Stimulated activated CD4-positive, alpha-beta T cell treated with anti-CD3 and anti-CD28 coated beads, Interleukin-1b, Interleukin-23, amount 100 ng/mL, for 1 hour (primary cell): Measurements from ENCODE around the gene GMDS.

ENCODE experiments used
- DNase-seq, 2 donors: peaks; one replicate each; pipeline ENCODE4 v3.0.0-alpha.2; 2020; ENCODE audit warnings: low read depth in 2 of 2

GMDS gene

DNA sequence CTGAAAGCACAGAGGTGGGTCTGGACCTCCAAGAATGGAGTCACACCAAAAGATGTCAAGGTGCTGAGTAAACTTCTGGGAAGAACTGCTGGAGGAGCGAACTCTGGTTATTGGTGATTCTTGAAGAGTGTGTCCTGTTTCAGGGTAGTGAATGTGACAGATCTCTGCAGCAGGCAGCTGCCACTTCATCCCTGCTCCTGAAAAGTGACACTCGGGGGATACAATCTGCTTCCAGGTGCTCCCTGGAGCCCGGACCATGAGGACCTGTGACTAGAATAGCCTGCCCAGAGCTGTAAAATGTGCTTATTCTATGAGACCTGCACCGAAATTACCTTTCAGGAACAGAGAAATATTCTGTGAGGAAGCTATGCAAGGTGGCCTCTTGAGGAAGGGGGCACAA lies 444.6 kb downstream of the GMDS start:
- no peak for DNase-seq

DNA sequence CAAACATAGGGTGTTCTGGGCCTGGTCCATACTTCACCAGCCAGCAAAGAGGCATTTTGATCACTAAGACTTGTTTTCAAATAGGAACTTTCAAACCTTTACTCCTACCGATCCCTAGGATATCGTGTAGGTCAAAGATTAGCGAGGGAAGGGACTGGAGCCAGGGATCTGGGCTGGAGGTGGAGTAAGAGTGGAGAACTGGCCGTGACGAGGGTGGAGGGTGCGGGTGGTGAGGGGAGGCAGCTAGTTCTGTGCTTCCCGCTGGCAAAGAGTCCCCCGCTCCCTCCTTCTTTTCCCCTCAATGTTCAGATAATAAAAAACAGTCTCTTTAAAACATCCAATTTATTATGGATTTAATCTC lies 446.5 kb downstream of the GMDS start:
- no peak for DNase-seq

DNA sequence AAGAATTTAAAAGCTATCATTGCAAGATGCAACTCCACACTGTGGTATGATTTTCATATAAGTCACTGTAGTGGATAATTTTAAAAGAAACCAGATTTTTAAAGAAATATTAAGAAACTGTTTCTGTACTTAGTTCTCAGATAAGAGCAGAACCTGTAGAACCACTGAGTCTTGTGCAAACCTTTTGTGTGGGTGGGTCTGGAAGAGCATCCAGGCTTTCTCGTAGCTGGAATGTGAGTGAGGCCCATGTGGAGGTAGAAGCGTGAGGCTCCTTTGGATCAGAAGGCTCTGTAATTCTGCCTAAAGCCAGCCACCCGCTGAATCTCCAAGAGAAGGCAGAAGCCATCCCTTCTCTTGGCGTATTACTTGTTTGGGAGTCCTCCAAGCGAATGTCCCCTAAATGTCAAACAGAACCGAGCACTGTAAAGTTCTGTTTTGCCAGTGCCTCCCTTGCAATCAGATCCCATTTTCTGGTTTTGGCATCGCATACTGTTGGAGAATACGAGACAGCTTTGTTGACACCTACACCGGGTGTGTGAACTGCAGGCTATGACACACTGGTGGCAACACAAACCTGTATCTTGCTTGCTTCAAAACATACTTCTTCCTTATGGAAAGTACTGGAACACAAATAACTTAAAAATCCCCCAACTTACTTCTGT lies 447.0 kb downstream of the GMDS start:
- DNase-seq, result no peak

DNA sequence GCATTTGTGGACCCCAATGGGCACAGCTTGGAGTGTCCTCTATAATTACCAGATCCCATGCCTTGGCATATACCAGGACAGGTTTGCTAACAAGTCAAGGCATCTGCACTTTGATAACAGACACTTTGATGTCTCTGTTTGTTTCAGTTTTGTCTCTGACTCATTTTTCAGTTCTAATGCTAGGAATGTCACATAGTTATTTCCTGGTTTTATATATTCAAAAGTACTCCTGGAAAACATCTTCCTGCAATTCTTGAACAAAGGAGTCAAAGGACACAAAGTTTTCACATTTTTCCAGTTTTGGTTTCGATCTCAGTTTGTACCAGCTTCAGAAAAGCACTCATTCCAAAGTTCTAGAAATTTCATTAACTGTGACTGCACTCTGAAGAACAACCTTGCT lies 447.6 kb downstream of the GMDS start:
- no peak for DNase-seq

- DNase-seq, result no peak
These were observed 448.5 kb downstream of the GMDS start for GRCh38 chr6:1796706-1797529.

DNA sequence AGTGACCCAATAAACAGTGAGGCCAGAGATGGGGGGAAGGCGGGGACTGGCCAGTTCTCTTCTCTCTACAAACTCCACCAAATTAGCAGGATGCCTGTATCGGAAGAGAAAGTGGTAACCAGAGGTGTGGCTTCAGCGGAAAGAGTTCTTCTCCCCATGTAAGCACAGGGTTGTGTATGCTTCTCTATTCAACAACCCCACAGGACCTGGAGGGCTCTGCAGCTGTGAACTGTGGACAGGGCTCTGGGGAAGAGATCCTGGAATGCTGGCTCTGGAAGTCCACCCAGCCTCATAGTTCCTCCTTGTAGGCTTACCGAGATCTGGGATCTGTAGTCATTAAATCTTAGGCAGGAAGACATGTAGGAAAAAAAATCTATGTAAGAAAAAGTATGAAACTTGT lies 449.5 kb downstream of the GMDS start:
- DNase-seq, result no peak

DNA sequence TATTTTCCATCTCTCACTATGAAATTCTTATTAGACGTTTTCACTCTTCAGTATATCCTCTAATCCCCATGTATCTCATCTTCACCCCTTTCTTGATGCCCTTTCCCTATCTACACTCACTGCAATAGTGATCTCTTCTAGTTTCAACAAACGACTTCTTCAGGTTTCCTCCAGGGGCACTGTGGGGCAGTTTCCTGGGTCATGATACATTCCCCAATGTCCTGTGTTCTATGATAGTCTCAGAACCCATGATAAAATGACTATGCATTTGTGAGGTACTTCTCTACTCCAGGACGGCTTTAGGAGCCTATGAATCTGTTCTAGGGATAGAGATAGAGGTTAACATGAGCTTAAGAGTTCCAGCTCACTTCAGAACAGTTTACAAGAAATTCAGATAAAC lies 452.4 kb downstream of the GMDS start:
- DNase-seq, result no peak

- no peak for DNase-seq
These were observed 454.7 kb downstream of the GMDS start for GRCh38 chr6:1790684-1791083.

DNA sequence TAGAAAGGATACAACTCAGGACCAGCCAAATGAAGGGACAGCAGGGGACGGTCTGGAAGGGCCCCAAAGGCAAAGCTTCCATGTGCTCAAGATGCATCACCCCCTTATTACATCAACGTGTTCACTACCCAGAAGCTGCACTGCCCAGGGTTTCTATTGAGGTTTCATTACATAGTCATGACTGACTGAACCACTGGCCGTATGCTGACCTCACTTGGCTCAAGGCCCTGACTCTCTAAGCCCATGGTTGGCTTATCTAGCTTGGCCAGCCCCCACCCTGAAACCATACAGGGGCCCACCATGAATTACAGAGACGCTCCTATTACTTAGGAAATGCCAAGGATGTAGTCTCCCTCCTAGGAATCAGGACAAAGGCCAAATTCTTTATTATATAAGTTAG lies 456.3 kb downstream of the GMDS start:
- no peak for DNase-seq

GRCh38 chr6:1787894-1788293 lies 457.5 kb downstream of the GMDS start:
- DNase-seq, result no peak

- no peak for DNase-seq
These were observed 458.7 kb downstream of the GMDS start for GRCh38 chr6:1786455-1787453.

DNA sequence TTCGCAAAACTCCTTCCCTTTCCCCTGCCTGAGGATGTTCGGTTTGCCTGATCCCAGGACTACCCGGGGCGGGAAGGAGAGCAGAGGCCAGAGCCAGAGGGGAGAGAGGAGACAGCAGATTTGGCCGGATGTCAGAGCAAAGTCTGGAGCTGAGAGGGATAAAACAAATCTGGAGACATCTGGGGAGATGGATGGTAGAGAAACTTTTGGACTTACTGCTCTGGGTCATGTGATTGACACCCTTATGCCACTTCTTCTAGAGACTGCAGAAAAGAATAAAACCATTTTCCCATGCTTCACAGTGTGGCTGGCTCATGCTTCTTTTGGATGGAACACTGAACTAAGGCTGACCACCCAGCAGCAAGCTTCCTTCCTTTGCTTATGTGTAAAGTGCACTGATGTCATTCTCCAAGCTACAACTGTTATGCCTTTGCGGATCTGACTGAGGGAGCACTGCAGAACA lies 461.0 kb downstream of the GMDS start:
- no peak for DNase-seq

GRCh38 chr6:1781817-1782184 lies 463.6 kb downstream of the GMDS start:
- DNase-seq, result no peak

DNA sequence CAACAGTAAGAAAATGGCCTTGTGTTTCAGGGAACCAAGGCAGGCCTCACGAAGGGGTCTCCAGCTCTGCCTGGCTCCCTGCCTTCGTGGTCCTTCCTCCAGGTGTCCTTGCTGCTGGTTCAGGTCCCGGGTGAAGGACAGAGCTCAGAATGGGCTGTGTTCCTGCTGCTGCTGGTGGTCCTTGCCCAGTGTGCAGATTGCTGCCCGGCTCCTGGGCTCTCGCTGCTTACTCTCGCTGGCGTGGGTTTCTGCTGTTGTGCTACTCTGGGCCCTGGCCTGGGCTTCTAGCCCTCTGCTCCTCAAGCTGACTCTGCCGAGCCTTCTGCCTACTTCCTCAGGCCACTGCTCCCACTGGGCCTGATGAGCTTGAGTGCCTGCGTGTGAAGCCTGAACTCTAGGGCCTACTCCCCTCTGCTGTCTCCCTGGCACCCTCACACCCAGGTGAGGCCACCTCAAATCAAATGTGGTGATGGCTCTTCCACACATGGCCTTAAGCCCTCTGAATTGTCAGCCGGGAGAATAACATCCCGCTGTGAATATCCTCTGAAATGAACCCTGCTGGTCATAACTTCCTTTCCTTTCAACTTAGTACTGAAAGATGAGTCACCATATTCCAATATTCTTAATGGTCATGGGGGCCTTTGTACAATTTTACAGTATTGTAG lies 464.1 kb downstream of the GMDS start:
- DNase-seq, result no peak

DNA sequence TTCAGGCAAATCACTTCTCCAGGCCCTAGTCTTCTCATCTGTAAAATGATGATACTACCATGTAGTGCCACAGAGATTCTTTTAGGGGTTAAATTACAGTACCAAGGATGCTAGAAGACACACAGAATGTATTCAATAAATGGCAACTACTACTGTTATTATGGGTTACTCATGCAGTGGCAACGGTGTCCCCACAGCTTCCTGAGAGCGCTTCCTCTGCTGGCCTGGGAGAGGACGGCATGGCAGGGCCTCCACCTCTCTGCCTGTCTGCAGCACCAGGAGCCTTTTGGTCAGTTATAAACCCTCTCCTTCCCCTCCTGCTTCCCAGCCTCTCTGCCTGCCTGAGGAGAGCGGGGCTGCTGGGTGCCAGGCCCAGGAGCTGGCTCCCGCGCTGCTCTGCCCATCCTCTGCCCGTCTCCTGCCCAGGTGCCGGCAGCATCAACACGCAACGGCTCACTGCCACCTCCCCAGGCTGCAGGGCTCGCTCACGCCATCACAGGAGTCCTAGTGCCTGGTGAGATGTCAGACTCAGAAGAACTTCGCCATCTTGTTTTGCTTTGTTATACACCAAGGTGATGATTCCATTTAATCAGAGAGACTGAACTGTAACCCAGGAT lies 465.0 kb downstream of the GMDS start:
- DNase-seq, result no peak

DNA sequence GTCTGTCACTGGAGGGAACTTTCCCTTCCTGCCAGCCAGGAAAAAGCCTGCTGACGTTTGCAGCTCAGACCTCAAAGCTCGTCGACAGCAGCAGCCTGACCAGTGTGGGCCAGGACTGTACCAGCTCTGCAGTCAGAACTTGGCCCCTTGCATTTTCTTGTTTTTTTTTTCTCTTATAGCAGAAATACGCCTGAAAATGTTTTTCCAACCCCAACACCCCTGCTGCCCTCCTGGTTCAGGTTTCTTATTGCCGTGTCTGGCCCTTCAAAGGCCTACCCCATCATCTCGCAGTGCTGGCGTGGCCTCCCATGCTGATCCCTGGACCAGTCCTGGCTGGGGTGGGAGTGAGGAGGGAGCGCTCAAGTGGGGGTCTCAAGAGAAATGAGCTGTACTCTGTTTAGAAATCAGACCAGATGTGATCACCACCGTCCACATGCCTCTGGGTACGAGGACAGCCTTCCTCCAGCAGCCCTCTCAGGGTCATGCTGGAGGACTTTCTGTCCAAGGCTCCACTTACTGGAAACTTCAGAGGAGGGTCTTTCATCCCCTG lies 466.6 kb downstream of the GMDS start:
- DNase-seq, result no peak

DNA sequence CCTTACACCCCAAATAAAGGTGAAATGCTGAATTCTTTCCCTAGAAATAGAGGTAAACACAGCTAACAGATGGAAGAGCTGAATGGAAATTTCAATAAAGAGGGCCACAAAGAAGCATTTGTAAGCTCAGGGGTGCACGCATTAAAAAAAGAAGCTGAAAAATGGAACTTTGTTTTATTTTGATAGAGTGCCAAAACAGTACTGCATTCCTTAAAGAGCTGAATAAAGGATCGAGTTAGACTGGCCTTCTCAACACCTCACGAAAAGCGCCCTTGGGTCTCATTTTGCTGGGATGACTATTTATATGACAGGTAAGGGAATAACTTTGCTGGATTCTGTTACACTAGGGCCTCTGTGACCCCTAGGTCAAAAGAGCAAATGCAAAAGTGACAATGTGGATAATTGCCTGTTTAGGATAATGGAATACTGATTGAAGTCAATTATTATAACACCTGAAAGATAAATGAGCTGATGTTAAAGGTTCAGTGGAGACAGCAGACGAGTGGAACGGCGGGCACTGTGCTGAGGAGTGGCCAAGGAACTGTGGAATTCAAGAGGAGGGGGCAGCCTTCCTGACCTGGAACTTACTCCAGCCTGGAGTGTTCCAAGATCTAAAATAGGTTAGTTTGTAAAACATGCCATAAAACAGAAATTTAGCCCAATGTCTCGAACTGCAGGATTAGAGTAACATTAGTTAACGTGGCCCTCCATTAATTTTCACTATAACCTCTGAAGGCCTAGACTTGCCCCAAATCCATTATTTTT lies 467.3 kb downstream of the GMDS start:
- no peak for DNase-seq

DNA sequence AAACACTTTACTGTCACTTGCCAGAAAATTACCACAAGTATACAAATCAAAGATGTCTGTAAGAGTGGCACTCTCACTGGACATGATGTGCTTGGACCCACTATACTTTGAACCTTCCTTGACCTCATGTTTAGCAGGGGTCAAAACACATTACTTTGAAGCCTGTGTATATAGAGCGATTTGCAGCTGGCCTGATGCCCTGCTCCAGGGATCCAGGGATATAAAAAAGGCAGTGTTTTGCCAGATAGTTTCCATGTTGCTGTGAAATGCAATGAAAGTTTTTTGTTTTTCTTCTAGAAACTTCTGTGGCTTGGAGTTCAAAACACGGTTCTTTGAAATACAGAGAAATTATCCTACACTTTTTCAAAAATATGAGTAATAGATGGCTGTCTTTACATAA lies 470.0 kb downstream of the GMDS start:
- DNase-seq, result no peak

DNA sequence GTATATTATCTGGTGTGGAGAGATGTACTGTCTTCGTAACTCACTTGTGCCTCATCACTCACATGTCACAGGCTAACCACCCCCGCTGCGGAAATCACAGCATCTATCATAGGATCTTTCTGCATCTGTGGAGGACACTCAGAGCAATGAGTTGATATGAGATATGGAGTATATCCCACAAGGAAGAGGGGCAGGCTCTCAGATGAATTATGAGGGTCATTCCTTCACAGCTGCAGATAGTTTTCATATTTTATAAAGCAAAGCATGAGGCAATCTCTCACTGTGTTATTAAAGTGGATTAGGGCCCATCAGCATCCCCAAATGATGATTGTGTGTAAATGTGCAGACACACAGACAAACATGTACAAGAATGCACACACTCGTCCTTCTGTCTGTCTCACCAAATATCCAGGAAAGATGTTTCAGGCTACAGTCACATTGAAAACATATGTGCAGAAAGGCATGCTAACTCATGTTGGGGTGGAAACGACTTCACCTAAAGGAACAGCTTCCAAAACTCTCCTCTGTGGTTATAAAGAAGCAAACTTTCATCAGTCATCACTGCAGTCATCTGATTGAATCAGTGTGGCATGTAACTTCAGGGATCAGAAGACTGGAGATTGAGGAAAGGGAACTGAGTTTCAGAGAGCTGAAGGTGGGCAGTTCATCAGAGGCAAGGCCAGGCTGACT lies 471.0 kb downstream of the GMDS start:
- no peak for DNase-seq

DNA sequence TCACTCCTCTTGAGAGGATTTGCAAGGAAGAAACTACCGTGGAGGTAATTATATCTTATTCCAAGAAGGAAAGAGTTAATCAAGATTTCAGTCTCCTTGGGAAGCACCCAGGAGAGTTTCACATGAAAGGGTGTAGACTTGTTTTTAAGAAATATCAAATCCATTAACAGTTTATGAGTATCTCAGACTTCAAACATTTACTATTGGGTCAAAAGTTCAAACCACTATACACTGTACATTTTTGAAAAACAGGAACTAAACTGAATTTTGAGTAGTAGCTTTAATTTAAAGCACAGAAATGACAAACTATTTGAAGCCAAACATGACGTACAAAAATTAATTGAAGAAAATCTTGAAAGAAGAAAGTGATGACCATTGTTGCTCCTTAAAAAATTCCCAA lies 471.7 kb downstream of the GMDS start:
- no peak for DNase-seq
